ENCODE measurements around the gene DUOXA2. TPM values are rescaled to one million over a fixed set of nuclear protein-coding genes. Genes with fewer than 3 reads are reported as not detected.
A peak's percentile ranks its signal among the peaks of the same experiment; 100 is the strongest.
"Not testable (repeated sequence)": the region's sequence is repeated elsewhere in the genome, so short reads cannot be mapped to it uniquely, and the experiment has no call there.

The DUOXA2 gene
- total RNA-seq: 10 to 100 TPM; 30.2 to 48.5 TPM

DNA sequence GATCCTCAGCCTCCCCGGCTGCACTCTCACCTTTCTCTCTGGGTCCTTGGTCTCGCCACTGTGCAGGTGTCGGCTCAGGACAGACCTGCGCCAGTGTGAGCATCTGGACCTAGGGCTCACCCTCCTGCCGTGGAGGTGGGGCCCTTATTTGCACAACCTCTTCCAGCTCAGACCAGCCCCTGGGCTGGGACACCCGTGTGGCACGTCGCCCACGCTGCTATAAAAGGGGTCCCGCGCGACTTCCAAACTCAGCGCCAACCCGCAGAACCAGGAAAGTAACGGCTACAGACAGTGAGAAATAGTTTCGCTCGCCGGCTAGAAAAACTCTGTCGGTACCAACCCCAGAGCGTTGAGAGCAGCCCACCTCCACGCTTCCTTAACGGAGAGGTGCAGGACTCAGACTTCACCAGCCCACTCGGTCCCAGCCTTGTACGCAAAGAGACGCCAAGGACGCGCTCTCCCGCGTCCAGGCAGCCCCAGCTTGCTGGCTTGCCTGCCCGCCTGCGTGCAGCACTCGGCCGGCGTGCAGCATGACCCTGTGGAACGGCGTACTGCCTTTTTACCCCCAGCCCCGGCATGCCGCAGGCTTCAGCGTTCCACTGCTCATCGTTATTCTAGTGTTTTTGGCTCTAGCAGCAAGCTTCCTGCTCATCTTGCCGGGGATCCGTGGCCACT is at the start of gene DUOXA2, which contains the start of gene DUOX2:
Gene DUOXA2, plus strand, starts transcription at position 251 of the 675 bp plus-strand sequence. Its CDS starts 280 bp downstream, at position 531.
Gene DUOX2, minus strand, starts transcription at position 97 of the 675 bp plus-strand sequence. CDS start 761 bp downstream, outside the sequence.
- Histone ChIP-seq H3K4me3 (peak within 1 kb of the TSS; percentile 48), H3K9ac (ENCODE audit: low read depth in 2 of 2, low read length in 2 of 2) (no peak within 1 kb of the TSS), H3K4me1 (peaks cover 3% of the 10 kb centered on the region), H3K27ac (no peak within 1 kb of the TSS), H3K9me3 (no peaks in the 10 kb centered on the region), H3K27me3 (peaks cover 57% of the 10 kb centered on the region), H3K36me3 (no peaks in the 10 kb centered on the region)
- TF ChIP-seq, protein P1, sequence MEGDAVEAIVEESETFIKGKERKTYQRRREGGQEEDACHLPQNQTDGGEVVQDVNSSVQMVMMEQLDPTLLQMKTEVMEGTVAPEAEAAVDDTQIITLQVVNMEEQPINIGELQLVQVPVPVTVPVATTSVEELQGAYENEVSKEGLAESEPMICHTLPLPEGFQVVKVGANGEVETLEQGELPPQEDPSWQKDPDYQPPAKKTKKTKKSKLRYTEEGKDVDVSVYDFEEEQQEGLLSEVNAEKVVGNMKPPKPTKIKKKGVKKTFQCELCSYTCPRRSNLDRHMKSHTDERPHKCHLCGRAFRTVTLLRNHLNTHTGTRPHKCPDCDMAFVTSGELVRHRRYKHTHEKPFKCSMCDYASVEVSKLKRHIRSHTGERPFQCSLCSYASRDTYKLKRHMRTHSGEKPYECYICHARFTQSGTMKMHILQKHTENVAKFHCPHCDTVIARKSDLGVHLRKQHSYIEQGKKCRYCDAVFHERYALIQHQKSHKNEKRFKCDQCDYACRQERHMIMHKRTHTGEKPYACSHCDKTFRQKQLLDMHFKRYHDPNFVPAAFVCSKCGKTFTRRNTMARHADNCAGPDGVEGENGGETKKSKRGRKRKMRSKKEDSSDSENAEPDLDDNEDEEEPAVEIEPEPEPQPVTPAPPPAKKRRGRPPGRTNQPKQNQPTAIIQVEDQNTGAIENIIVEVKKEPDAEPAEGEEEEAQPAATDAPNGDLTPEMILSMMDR (IDR thresholded peaks at IDR 0.05): no peak
- intact Hi-C loops (cut with DNase I): no loop called here
- DNase-seq: peak; percentile 39

DNA sequence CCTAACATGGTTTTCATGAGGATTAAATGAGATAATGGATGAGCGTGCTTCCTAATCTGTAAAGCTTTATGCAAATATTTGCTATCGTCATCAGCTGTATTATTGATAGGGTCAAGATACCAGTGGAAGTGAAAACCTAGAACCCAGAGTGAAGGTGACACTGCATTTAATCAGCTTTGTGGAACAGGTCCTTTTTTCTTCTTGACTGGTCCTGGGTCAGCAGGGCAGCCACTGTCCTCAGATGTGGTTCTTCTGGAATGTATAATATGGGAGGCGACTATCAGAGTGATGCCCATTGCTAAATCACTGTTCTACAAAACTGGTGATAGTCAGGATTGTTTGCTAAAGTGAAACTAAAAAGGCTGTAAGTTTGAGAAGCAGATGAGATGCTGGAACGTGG is 49.7 kb upstream of the DUOXA2 start:
- TF ChIP-seq, protein P1 (IDR thresholded peaks at IDR 0.05): no peak
- no peaks in the 10 kb centered on the region for H3K4me1 ChIP-seq
- intact Hi-C loops (cut with DNase I): no loop called here
- H3K9ac ChIP-seq (ENCODE audit: low read depth in 2 of 2, low read length in 2 of 2): no peak overlapping the region
- no peak overlapping the region for H3K4me3 ChIP-seq
- no peaks in the 10 kb centered on the region for H3K9me3 ChIP-seq
- H3K27ac ChIP-seq: no peak overlapping the region
- no peaks in the 10 kb centered on the region for H3K27me3 ChIP-seq
- no peak for DNase-seq
- H3K36me3 ChIP-seq: no peaks in the 10 kb centered on the region

DNA sequence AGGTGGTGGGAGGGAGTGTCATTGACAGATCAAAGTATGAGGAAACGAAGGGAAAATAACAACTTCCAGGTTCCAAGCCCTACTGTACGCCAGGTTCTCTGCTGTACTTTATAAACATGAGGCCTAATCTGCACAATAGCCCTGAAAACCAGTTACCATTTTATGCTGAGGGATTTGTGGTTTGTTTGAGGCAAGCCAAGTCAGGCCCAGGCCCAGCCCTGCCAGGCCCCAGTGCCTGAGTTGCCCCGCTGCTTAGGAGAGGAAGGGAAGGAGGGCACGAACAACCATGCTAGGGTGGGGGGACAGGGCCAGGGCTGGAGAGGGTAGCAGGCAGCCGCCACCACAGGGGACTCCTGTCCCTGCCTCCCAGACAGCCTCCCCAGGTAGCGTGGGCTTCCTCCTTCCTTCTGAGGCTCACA is 44.2 kb upstream of the DUOXA2 start:
- H3K9ac ChIP-seq (ENCODE audit: low read depth in 2 of 2, low read length in 2 of 2); H3K4me1 ChIP-seq; H3K9me3 ChIP-seq; DNase-seq; H3K36me3 ChIP-seq; H3K27me3 ChIP-seq; intact Hi-C loops (cut with DNase I); H3K4me3 ChIP-seq: not testable (repeated sequence)
- peak overlapping the region; percentile 74 for H3K27ac ChIP-seq

DNA sequence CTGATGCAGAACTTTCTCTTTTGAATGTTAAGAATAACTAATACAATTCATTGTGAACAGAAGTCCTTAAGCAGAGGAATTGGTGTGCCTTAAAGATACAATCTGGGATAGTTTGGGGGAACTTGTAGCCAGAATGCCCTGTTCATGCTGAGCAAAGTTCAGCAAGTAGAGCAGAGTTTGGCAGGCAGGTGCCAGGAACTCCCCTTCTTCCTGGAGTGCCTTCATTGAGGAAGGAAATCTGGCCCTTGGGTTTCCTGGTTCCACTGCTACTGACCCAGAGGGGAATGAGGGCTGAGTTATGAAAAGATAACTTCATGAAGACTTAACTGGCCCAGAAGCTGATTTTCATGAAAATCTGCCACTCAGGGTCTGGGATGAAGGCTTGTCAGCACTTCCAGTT is 40.5 kb upstream of the DUOXA2 start:
- intact Hi-C loops (cut with DNase I); H3K4me3 ChIP-seq; H3K27me3 ChIP-seq; H3K27ac ChIP-seq; H3K4me1 ChIP-seq; H3K9ac ChIP-seq (ENCODE audit: low read depth in 2 of 2, low read length in 2 of 2); DNase-seq; H3K9me3 ChIP-seq; H3K36me3 ChIP-seq: not testable (repeated sequence)

DNA sequence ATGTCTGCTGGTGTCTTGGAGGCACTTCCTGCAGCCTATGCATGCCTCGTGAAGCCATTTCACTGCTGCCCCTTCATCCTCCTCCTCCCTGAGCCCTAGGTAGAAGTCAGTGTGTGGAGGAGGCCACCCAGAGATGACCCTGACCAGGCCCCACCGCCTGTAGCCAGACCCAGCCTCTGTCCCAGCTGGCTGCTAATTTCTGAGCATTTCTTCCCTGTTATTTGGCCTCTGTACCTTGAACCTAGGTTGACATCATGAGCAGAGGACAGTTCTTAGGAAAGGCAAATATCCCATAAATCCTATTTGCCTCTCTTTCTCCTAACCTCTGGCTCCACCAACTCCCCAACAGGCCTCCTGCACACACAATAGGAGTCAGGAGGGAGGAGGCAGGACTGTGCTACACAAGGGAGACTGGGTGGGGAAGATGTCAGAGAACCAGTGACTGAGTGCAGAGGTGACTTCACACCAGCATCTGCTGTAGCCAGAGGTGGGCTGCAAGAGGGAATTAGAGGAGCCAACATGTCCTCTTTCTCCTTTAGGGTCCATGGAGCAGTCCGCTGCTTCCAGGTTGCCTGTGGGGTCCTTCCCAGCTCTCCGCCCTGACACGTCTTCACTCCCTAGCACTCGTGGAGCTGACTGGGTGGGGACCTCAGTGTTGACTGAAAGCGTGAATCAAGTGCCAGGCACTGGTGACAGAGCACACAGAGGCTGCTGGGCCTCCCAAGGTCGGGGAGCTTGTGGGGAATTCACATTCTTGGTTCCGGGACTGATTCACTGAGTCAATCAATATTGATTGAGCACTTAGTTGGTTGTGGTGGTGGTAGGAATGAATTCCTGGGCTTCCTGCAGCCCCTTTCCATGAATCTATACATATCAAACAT is 38.4 kb upstream of the DUOXA2 start:
- H3K4me3 ChIP-seq; H3K9ac ChIP-seq (ENCODE audit: low read depth in 2 of 2, low read length in 2 of 2); DNase-seq; H3K4me1 ChIP-seq; intact Hi-C loops (cut with DNase I); H3K36me3 ChIP-seq; H3K9me3 ChIP-seq; H3K27ac ChIP-seq; H3K27me3 ChIP-seq: not testable (repeated sequence)

DNA sequence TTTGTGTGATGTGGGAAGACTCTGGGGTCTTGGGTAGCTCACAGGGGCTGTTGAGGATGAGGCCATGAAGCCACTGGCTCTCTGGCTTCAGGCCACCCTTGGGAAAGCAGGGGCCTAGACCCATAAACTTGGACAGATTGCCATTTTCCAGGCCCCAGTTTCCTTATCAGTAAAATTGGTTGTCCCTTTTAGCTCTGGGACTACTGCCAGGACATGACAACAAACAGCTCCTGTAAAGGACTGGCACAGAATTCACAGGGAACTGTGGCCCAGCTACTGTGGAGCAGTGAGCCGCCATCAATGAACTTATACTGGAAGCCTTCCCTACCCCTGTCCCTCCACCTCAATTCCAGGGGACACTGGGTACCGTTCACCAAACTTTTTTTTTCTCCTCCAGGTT is 36.7 kb upstream of the DUOXA2 start:
- H3K36me3 ChIP-seq; H3K9ac ChIP-seq (ENCODE audit: low read depth in 2 of 2, low read length in 2 of 2); H3K4me1 ChIP-seq; H3K9me3 ChIP-seq; H3K27me3 ChIP-seq; intact Hi-C loops (cut with DNase I); H3K4me3 ChIP-seq: not testable (repeated sequence)
- peak; percentile 59 for DNase-seq
- peak overlapping the region; percentile 40 for H3K27ac ChIP-seq

DNA sequence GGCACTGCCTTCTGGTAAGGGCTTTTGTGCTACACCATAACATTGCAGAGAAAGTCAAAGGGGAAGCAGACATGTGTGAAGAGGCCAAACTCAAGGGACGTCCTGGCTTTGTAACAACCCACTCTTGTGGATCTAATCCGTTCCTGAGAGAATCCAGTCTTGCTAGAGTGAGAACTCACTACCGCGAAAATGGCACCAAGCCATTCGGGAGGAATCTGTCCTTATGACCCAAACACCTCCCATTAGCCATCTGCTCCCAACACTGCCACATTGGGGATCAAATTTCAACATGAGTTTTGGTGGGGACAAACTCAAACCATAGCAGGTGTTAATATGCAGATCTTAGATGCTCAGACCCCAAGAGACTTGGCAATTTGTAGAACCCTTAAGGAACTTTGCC is 34.9 kb upstream of the DUOXA2 start:
- H3K27ac ChIP-seq; H3K27me3 ChIP-seq; H3K36me3 ChIP-seq; DNase-seq; H3K9me3 ChIP-seq; intact Hi-C loops (cut with DNase I); H3K4me1 ChIP-seq; H3K4me3 ChIP-seq; H3K9ac ChIP-seq (ENCODE audit: low read depth in 2 of 2, low read length in 2 of 2): not testable (repeated sequence)

DNA sequence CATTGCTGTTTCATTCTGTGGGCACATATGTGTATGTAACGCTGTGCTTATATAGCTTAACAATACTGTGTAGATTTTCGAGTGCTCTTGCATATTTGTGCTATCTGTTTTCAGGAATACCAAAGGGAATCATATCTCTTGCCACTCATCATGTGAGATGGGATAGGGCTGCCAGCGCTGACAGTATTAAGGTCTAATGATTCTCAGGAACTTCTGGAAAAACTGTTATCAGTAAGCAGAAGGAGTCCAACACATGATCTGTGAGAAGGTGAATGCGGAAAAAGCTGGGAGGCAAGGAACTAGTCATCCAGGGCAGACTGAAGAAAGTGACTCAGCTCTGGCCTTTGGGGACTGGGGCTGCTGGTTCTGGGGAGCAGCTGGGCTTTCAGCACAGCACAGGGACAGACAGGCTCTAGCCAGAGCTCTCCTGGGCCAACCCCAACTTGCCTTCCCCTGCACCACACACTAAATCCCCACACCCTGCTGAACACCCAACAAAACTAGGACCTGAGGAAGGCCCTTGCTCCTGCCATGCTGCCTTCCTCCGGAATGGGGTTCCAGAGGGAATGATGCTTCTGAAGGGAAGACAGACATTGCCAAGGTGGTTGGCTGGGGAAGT is 34.4 kb upstream of the DUOXA2 start:
- H3K4me3 ChIP-seq; DNase-seq; H3K27me3 ChIP-seq; intact Hi-C loops (cut with DNase I); H3K36me3 ChIP-seq; H3K27ac ChIP-seq; H3K9me3 ChIP-seq; H3K4me1 ChIP-seq; H3K9ac ChIP-seq (ENCODE audit: low read depth in 2 of 2, low read length in 2 of 2): not testable (repeated sequence)

DNA sequence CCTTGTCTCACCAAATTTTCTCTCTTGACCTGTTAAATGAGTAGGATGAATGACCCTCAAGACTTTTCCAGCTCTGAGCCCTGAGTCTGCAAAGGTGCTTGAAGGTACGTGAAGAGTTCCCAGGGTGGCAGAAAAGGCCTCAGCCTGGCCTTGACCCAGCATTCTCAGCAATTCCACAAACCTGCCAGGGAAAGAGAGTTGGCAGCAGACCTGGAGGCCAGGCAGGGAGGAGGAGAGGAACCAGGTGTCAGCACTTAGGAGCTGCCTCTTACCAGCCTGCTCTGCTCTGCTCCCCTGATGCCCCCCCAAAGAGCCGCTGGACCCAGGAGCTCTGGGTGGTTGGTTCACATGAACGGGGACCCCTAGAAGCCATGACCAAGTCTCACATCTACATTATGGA is 33.5 kb upstream of the DUOXA2 start:
- H3K4me3 ChIP-seq; H3K27me3 ChIP-seq; intact Hi-C loops (cut with DNase I); H3K9ac ChIP-seq (ENCODE audit: low read depth in 2 of 2, low read length in 2 of 2); H3K27ac ChIP-seq; H3K9me3 ChIP-seq; DNase-seq; H3K4me1 ChIP-seq; H3K36me3 ChIP-seq: not testable (repeated sequence)

DNA sequence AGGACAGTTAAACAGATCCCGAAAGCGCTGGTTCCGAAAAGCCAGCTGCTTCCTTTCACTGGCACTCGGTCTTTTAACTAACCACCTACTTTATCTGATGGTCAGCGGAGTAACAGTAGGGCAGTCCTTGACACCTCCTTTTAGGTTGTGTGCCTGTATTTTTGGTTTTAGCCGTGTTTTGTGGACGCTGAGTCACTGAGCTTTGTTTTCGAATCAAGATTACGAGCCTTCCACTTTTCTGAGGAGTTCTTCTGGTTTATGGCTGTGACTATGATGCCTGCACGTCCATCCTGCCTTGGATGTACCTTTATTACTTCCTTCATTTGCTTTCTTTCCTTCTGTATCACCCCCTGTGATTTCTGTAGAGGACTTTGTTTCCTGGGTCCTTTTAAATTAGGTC is 31.7 kb upstream of the DUOXA2 start:
- H3K36me3 ChIP-seq; H3K4me1 ChIP-seq; intact Hi-C loops (cut with DNase I); H3K27me3 ChIP-seq; H3K9ac ChIP-seq (ENCODE audit: low read depth in 2 of 2, low read length in 2 of 2); H3K4me3 ChIP-seq; H3K9me3 ChIP-seq; H3K27ac ChIP-seq; DNase-seq: not testable (repeated sequence)
